ENCODE measurements around the gene KIFBP. TPM values are rescaled to one million over a fixed set of nuclear protein-coding genes. Genes with fewer than 3 reads are reported as not detected.

Gene KIFBP
- total RNA-seq, 1 donor from 2014 or later, result 43.2 TPM

- no peak for DNase-seq (ENCODE audit: low spot score)
- H3K4me1 Mint-ChIP-seq (ENCODE audit: low read depth), result peaks cover 38% of the 10 kb centered on the region
- no peak for TF ChIP-seq CTCF (IDR thresholded peaks at IDR 0.05)
- H3K27ac Mint-ChIP-seq (ENCODE audit: unreplicated experiment), result peak overlapping the region; percentile 95
- H3K4me3 Mint-ChIP-seq (ENCODE audit: unreplicated experiment), result no peak overlapping the region
- H3K9me3 Mint-ChIP-seq (ENCODE audit: low read depth), result no peaks in the 10 kb centered on the region
- H3K36me3 Mint-ChIP-seq (ENCODE audit: low read depth), result no peaks in the 10 kb centered on the region
- H3K27me3 Mint-ChIP-seq (ENCODE audit: low read depth), result no peaks in the 10 kb centered on the region
Measured at GRCh38 chr10:69065406-69066361, 77.1 kb downstream of the KIFBP start.

Other genes with a start within 250 kb of the KIFBP start
- 0.97 to 1.9 TPM (median 1.1 TPM) in 3 replicates for gene STOX1, start 161.3 kb upstream of the KIFBP start, total RNA-seq
- gene DDX50, start 87.5 kb upstream of the KIFBP start, total RNA-seq, result 34.7 to 37.9 TPM (median 35.9 TPM) in 3 replicates
- gene DDX21, start 32.6 kb upstream of the KIFBP start, total RNA-seq, result 52.9 to 58.5 TPM (median 55.8 TPM) in 3 replicates
- 10.3 to 16.1 TPM (median 16.0 TPM) in 3 replicates for gene SRGN, start 99.3 kb downstream of the KIFBP start, total RNA-seq
- gene VPS26A, start 135.4 kb downstream of the KIFBP start, total RNA-seq, result 51.7 to 66.3 TPM (median 61.6 TPM) in 3 replicates
- 24.1 to 28.6 TPM (median 27.4 TPM) in 3 replicates for gene SUPV3L1, start 191.4 kb downstream of the KIFBP start, total RNA-seq
- 0.24 to 4.0 TPM (median 3.8 TPM) in 3 replicates for gene HKDC1, start 231.5 kb downstream of the KIFBP start, total RNA-seq